Femur (tissue), 1 donor: ENCODE measurements around the gene MRPL17.

ENCODE experiments used
- DNase-seq: peaks from one replicate; pipeline ENCODE4 v3.0.0-alpha.2; 2017

MRPL17 gene

GRCh38 chr11:6631361-6631890 lies 51.7 kb downstream of the MRPL17 start:
- no peak for DNase-seq

- DNase-seq = no peak
Observed at GRCh38 chr11:6630632-6631291, 52.4 kb downstream of the MRPL17 start.
